Activated CD4-positive, alpha-beta T cell treated with anti-CD3 and anti-CD28 coated beads, Interleukin-2, Interleukin-4, amounts not matched to agents 100 ng/mL and 50 ng/mL, durations not matched to agents 16 hours and 8 hours (primary cell): Measurements from ENCODE around the gene NET1.
"Not testable (repeated sequence)": the region's sequence is repeated elsewhere in the genome, so short reads cannot be mapped to it uniquely, and the experiment has no call there.

Experiments
- DNase-seq: peaks from one replicate; pipeline ENCODE4 v3.0.0-alpha.2; 2020; ENCODE audit warnings: low spot score

Gene NET1

DNA sequence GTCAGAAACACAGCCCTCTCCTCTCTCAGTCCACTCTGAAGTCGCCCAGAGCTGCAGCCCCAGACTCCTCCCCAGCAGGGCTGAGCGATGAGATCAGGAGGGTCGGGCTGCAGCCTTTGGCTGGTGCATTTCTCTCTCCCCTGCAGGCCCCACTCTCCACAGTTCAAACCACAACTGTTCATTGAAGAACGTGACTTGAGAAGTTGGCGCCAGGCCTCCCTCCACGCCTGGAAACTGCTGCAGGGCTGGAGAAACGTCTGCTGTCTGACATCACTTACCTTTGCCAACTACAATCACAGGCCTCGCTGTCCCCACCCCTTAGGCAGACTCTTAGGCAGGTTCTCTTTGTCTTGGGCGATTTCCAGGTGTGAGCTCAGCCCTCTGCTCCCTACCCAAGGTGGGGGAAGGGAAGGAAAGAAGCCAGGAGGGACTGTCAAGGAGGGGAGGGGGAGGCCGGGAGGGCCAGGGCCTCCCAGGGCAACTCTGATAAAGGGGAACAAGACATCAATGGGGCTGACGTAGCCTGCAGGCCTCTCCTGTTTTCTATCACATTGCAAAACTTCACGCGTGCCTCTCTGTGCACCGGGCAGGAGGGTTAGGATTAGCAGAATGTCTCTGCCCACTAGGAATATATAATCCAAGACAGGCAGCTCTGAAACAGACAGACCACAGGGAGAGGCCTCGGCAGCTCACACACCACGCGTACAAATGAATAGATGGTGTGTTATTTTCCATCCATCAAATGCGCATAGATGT lies 54.3 kb downstream of the NET1 start:
- DNase-seq, result no peak

DNA sequence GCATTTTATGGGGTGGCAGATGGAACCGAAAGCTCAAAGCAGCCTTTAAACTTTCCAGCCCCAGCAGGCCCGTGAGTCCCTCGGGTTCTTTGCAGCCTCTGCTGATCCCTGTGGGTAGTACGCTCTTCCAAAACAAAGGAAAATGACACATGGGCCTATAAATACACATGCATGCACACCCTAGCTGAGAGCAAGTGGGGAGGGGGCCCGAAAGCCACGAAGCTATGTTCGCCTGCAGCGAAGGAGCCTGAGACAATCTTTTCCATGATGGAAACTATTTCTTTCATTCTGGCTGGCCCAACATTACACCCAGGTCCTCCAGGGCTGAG lies 54.8 kb downstream of the NET1 start:
- no peak for DNase-seq

GRCh38 chr10:5467634-5468255 lies 55.4 kb downstream of the NET1 start:
- no peak for DNase-seq

- DNase-seq, result no peak
Measured at GRCh38 chr10:5468262-5469106, 56.1 kb downstream of the NET1 start.

DNA sequence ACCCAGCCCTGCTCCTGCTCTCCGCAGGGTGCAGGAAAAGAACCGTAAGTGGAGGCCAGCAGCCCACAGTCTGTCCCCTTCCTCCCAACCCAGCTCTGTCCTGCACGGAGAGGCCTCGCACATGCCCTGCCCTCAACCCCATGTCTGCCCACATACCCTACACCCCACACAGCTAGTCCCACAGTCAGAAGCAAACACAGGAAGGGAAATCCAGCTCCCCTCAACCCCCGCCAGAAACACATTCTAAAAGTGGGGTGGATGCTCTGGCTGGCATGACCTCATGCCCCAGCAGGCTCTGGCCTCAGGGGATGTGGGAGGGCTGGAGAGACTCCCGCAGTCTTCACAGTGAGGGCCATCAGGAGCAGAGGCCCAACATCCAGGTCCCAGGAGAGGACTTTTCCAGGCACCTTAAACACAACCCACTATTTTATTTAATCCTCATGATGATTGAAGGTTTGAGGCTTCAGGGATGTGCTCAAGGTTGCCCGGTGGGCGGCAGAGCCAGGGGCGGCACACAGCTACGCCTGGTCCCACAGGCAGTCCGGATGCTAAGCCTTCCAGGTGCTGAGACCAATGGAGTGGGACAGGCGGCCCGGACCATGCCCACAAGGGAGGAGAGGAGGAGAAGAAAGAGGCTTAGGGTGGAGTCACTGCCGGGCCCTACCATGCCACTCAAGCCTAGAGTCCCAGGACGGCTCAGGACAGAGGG lies 57.1 kb downstream of the NET1 start:
- no peak for DNase-seq

DNA sequence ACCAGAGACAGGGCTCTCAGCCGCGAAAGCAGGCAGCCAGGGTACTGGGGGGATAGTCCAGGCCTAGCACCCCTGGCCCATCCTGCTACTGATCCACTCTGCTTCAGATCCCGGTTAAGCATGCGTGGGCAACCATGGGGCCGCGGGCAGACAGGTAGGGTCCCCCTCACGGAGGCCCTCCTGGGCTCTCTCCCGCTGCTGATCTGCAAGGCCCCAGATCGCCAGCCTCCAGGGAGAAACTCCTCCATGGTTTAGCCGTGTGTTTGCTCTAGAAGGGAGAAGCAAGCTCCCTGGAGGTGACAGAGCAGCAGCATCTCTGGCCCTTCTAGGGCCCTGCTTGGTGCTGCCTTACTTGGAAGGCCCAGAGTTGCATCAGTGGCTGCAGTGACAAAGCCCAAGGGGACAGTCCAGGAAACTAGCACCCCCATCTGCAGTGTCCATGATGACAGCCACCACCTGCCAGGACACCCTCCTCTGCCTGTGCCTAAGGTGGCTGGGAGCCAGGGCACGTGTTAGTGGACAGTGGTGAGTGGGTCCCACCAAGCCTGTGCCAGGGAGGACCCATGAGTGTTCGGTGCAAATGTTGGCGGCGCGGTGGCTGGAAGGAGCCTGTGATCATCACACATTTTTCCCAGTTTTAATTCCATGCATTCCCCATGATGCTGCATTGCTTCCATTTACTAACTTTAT lies 57.9 kb downstream of the NET1 start:
- no peak for DNase-seq

GRCh38 chr10:5474642-5475041 lies 62.3 kb downstream of the NET1 start:
- DNase-seq, result not testable (repeated sequence)

DNA sequence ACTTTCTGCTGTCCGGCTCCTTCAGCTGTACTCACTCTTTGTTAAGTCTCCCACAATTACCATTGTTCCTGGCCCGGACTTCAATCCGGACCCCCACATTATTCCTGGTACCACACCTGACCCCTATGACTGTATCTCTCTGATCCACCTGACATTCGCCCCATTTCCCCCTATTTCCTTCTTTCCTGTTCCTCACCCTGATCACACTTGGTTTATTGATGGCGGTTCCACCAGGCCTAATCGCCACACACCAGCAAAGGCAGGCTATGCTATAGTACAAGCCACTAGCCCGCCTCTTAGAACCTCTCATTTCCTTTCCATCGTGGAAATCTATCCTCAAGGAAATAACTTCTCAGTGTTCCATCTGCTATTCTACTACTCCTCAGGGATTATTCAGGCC lies 62.7 kb downstream of the NET1 start:
- DNase-seq, result not testable (repeated sequence)

DNA sequence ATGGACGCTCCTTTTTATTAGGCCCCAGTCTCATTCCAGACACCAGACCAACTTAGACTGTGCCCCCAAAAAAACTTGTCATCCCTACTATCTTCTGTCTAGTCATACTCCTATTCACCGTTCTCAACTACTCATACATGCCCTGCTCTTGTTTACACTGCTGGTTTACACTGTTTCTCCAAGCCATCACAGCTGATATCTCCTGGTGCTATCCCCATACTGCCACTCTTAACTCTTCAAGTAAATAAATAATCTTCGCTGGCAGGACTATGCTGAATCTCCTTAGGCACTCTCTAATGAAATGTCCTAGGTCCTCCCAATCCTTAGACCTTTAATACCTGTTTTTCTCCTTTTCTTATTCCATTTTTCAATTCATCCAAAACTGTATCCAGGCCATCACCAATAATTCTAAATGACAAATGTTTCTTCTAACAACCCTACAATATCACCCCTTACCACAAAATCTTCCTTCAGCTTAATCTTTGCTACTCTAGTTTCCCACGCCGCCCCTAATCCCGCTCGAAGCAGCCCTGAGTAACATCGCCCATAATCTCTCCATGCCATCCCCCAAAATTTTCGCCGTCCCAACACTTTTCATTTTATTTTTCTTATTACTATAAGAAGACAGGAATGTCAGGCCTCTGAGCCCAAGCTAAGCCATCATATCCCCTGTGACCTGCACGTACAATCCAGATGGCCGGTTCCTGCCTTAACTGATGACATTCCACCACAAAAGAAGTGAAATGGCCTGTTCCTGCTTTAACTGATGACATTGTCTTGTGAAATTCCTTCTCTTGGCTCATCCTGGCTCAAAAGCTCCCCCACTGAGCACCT lies 63.8 kb downstream of the NET1 start:
- not testable (repeated sequence) for DNase-seq

DNA sequence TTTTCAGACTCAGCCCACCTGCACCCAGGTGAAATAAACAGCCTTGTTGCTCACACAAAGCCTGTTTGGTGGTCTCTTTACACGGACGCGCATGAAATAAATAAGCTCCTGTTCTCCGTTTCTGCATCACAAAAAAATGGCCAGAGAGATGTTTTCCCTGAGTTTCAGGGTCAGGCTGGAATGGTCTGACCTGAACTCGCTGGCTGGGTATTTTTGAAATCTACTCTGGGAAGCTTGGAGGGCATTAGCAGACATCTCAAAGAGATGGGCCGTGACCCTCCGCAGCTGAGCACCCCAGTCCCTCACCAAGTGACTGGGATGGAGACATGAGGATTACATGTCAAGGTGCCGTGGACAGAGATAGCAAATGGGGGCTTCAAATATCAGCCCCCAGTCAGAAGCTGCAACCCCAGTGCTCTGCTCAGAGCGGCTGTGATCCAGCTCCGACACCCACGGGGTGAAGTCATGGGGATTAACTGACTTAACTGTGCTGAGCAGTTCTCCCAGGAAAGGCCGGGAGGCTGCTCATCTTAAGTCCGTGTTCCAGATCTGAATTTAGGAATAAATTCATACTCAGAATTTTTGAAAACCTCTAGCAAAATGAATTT lies 64.7 kb downstream of the NET1 start:
- no peak for DNase-seq

- no peak for DNase-seq
Measured at GRCh38 chr10:5477948-5478693, 65.8 kb downstream of the NET1 start.

DNA sequence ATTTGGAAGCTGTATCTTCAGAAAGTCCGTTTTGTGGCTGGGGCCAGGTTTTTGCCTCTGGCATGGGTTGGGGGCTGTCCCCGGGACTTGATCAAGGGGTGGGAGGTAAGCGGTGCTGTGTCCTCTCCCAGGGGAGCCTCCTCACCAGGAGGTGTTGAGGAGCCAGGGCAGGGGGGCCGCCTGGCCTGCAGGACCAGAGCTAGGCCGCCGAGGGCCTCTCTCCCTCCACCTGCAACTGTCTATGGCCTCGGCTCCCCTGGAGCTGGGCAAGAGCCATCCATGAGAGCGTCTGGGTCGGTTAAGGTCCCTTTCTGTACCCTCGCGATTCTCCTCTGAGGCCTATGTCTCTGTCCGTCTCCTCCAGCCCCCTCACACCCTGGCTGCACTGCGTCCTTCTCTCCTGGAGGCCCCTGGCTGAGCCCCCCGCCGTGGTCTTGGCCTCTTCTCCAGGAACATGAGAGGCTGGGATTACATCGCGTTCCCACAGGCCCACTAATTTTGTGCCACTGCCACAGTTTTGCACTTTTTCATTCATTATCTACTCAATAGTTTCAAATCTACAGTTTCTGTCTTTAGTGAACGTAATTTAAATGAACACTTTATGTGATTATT lies 66.4 kb downstream of the NET1 start:
- no peak for DNase-seq

DNA sequence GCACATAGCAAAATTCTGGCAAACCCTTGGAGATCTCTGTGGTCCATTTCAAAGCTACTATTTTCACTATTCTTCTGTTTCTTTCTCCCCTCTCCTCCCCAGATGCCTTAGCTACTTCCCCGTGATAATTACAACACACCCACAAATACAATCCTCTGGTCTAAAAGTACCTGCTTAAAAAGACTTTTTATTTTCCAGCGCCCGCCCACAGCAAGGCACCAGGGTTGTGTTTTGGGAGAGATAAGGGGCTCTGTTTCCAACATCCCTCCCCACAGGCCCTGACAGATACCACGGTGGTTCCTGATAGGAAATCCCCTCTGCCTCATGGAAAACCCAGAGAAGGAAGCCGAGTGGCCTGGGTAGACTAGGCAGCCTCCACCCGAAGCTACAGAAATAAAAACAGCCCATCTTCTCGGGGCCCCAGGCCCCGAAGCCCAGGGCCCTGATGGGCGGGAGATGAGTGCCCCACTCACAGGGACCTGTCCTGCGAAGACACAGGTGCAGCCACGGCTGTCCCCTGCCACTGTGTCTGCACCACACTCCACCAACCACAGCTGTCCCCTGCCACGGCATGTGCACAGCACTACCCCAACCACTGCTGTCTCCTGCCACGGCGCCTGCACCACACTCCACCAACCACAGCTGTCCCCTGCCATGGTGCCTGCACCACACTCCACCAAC lies 67.3 kb downstream of the NET1 start:
- no peak for DNase-seq

GRCh38 chr10:5480162-5480941 lies 68.0 kb downstream of the NET1 start:
- no peak for DNase-seq

GRCh38 chr10:5481121-5481520 lies 68.8 kb downstream of the NET1 start:
- DNase-seq, result no peak

DNA sequence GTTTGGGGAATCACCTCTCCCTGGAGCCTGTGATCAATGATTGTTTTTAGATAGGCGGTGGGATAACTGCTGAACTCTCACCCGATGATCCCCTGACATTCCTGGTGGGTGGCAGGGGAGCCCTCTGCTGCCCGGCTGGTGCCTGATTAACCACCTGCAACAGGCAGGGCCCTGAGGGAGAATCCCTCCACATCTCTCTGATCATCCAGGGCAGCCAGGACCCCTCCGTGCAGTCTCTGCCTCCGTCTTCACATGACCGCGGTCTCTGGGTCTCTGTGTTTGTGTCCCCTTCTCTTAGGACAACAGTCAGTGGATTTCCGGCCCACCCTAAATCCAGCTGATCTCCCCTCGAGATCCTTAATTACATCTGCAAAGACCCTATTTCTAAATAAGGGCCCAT lies 69.7 kb downstream of the NET1 start:
- DNase-seq, result no peak

DNA sequence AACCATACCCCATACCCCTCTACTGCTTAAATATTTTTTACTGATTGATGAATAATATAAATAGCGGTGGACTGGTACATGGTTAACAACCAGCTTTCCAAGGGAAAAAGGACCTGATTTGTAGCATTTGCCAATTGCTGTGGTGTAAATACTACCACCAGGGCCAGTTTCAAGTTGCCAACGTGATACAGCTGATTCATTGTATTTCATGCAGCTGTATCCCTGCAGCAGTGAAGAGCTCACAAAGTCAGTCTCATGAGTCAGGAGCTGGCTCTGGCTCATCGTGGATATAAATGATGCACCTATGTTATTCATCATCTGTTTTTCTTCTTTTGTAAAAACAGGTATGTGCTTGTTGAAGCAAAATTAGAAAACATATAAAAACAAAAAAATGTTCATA lies 71.8 kb downstream of the NET1 start:
- DNase-seq, result no peak

DNA sequence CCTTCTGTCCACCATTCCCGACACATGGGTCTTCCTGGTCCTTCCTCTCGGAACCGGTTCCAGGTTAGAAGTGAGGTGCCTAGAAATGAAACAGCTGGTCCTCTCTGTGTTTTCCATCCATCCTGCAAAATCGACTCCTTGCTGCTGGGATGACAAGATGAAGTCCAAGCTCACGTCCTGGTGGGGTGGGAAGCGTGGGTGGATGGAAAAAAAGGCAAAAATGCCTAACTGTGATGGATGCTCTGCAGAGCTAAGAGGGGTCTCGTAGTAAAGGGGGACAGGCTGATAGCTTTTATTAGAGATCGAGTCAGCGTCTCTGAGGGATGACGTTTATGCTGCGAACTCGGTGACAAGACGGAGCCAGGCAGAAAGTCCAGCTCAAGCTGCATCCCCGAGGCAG lies 72.9 kb downstream of the NET1 start:
- no peak for DNase-seq
